Lung (tissue), 12 donors: ENCODE measurements around the gene GALNT13. TPM values are rescaled to one million over a fixed set of nuclear protein-coding genes. Genes with fewer than 3 reads are reported as not detected.

Experiments
- ATAC-seq: fragments of 200-7000 bp; cut with Tn5 transposase; one replicate; pipeline ENCODE4 v1.9.1; 2020; ENCODE audit warnings: moderate number of reproducible peaks; ENCODE audit not compliant: insufficient read depth, low FRiP score
- DNase-seq, 3 donors: peaks; one replicate each; pipeline ENCODE4 v3.0.0-alpha.2; 2013 to 2017
- H3K27ac ChIP-seq, 2 donors: one replicate each; pipeline ENCODE4 v1.5.1; 2013; ENCODE audit warnings: mild to moderate bottlenecking in 2 of 2, moderate library complexity in 2 of 2, control low read depth in 1 of 2, inconsistent platforms in 1 of 2, low read depth in 1 of 2, low read length in 1 of 2
- H3K27me3 ChIP-seq, 3 donors: one replicate each; pipeline ENCODE4 v1.5.1; 2013; ENCODE audit warnings: low read length in 2 of 3; ENCODE audit not compliant: control insufficient read depth in 3 of 3, insufficient read depth in 3 of 3
- H3K36me3 ChIP-seq, 4 donors: one replicate each; pipeline ENCODE4 v1.5.1; 2013; ENCODE audit warnings: low read length in 4 of 4, mild to moderate bottlenecking in 1 of 4, moderate library complexity in 1 of 4; ENCODE audit not compliant: control insufficient read depth in 4 of 4, insufficient read depth in 4 of 4
- H3K4me1 ChIP-seq, 5 donors: one replicate each; pipeline ENCODE4 v1.5.1; 2013; ENCODE audit warnings: low read length in 5 of 5, mild to moderate bottlenecking in 2 of 5, moderate library complexity in 1 of 5; ENCODE audit not compliant: control insufficient read depth in 5 of 5, insufficient read depth in 5 of 5
- H3K4me3 ChIP-seq: one replicate; pipeline ENCODE4 v1.5.1; 2013; ENCODE audit warnings: mild to moderate bottlenecking, control low read depth, moderate library complexity
- H3K9ac ChIP-seq, 2 donors: one replicate each; pipeline ENCODE4 v1.5.1; 2013; ENCODE audit warnings: low read length in 2 of 2, control low read depth in 1 of 2; ENCODE audit not compliant: insufficient read depth in 1 of 2
- H3K9me3 ChIP-seq, 4 donors: one replicate each; pipeline ENCODE4 v1.5.1; 2013; ENCODE audit warnings: low read length in 3 of 4, mild to moderate bottlenecking in 1 of 4, moderate library complexity in 1 of 4; ENCODE audit not compliant: control insufficient read depth in 4 of 4, insufficient read depth in 3 of 4
- WGBS, 2 donors: extraction: QIAGEN DNeasy Blood & Tissue Kit; methylation state at CpG; one replicate each; pipeline ENCODE4 v1.1.7; 2013; 5-methylcytosine and 5-hydroxymethylcytosine counted together
- polyA plus RNA-seq, 2 donors: library from polyadenylated mRNA; stranded (reverse); fragments of 200-250 nt; gene quantifications; one replicate each; pipeline ENCODE4 v1.2.1, GENCODE V29; 2013
- total RNA-seq, 2 donors: library from RNA; depleted of rRNA in 1 of 2; stranded (reverse); fragments of >200 nt in 1 of 2; gene quantifications; one replicate each; pipeline ENCODE4 v1.2.1, GENCODE V29; 2014 to 2021
- TF ChIP-seq, protein P1 (sequence below): IDR thresholded peaks from 2 replicates; pipeline ENCODE4 v1.5.1; 2012; ENCODE audit warnings: mild to moderate bottlenecking; ENCODE audit errors: control extremely low read depth, extremely low read depth
- donor health status: control.
- donor health status: control.
- donor health status: Bipolar disorder and iron deficiency.
- donor health status: healthy.
- donor health status: DM: yes; HTN: yes; CAD: no.

Gene GALNT13
- total and polyA plus RNA-seq, 4 donors = 0.57 to 3.1 (median 1.2) TPM

- Histone ChIP-seq H3K9me3 (no peaks in the 10 kb centered on the region), H3K27me3 (no peaks in the 10 kb centered on the region), H3K27ac (no peak overlapping the region), H3K9ac (no peak overlapping the region), H3K4me1 (no peaks in the 10 kb centered on the region), H3K4me3 (no peak overlapping the region), H3K36me3 (no peaks in the 10 kb centered on the region)
- TF ChIP-seq, protein P1, sequence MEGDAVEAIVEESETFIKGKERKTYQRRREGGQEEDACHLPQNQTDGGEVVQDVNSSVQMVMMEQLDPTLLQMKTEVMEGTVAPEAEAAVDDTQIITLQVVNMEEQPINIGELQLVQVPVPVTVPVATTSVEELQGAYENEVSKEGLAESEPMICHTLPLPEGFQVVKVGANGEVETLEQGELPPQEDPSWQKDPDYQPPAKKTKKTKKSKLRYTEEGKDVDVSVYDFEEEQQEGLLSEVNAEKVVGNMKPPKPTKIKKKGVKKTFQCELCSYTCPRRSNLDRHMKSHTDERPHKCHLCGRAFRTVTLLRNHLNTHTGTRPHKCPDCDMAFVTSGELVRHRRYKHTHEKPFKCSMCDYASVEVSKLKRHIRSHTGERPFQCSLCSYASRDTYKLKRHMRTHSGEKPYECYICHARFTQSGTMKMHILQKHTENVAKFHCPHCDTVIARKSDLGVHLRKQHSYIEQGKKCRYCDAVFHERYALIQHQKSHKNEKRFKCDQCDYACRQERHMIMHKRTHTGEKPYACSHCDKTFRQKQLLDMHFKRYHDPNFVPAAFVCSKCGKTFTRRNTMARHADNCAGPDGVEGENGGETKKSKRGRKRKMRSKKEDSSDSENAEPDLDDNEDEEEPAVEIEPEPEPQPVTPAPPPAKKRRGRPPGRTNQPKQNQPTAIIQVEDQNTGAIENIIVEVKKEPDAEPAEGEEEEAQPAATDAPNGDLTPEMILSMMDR = no peak
- no peak for ATAC-seq
- 94 to 95% methylated on average over 1 of the region's 1 CpG for WGBS, 2 donors
- DNase-seq = no peak
Observed at GRCh38 chr2:154329510-154329909, 457.8 kb downstream of the GALNT13 start.

GRCh38 chr2:154331784-154332183, 460.1 kb downstream of the GALNT13 start:
- no peaks in the 10 kb centered on the region for H3K36me3 ChIP-seq
- WGBS, 2 donors = 45 to 62% methylated on average over 1 of the region's 1 CpG
- TF ChIP-seq, protein P1 = no peak
- H3K4me3 ChIP-seq = no peak overlapping the region
- no peaks in the 10 kb centered on the region for H3K4me1 ChIP-seq
- H3K27ac ChIP-seq = no peak overlapping the region
- no peak for ATAC-seq
- no peak overlapping the region for H3K9ac ChIP-seq
- H3K9me3 ChIP-seq = no peaks in the 10 kb centered on the region
- no peak for DNase-seq
- H3K27me3 ChIP-seq = no peaks in the 10 kb centered on the region

DNA sequence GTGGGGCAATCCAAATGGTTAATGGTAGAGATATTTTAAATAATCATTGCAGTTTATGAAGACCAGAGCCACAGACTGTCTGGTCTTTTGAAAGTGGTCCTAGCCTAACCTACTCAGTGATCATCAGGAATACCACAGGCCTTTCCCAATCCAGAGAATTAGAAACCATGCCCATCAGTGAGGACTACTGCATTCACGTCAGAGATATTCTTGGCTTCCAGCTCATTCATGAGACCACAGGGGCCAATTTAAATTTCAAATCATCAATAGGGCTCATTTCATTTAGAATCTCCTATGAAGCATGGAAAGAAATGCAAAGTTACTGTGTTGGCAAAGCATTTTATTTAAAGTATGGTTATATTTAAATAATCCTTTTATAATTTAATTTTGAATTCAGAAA, 464.5 kb downstream of the GALNT13 start:
- Histone ChIP-seq H3K36me3 (no peaks in the 10 kb centered on the region), H3K4me3 (no peak overlapping the region), H3K9ac (no peak overlapping the region), H3K27ac (no peak overlapping the region), H3K9me3 (no peaks in the 10 kb centered on the region), H3K4me1 (no peaks in the 10 kb centered on the region), H3K27me3 (no peaks in the 10 kb centered on the region)
- 84 to 85% methylated on average over 1 of the region's 1 CpG for WGBS, 2 donors
- TF ChIP-seq, protein P1 = no peak
- ATAC-seq = no peak
- no peak for DNase-seq

DNA sequence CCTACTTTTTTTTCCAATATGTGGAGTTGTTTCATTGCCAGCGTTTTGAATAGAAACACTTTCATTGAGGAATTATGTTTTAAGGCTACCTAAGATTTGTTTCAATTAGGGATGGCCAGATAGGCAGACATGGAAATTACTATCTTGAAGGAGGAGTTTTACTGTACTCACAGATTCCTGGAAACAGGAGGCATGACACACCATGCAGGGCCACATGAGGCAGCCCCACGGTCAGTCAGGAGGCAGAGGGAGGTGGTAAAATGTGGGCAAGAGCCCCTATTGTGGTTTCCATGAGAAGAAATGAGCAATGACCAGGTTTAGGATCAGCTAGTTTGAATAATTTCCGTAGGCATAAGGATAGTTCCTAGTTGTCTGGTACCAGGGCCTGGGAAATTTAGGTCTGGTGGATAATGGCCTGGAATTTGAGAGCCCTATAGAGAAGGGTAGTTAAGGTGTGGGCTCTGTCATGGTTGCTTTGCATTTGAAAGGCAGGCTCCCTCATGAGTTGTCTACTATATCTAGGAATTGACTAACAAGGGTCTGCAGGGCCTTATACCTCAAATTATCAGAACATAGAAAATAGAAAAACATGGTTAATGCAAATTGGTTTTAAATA, 466.7 kb downstream of the GALNT13 start:
- Histone ChIP-seq H3K4me3 (no peak overlapping the region), H3K27me3 (no peaks in the 10 kb centered on the region), H3K27ac (no peak overlapping the region), H3K9ac (no peak overlapping the region), H3K9me3 (no peaks in the 10 kb centered on the region), H3K4me1 (no peaks in the 10 kb centered on the region), H3K36me3 (no peaks in the 10 kb centered on the region)
- DNase-seq (no peak), ATAC-seq (no peak)
- TF ChIP-seq, protein P1 = no peak
- 58 to 60% methylated on average over 3 of the region's 3 CpGs for WGBS, 2 donors
